GM19463 (cell line): ENCODE results near the gene BANF2.
"Not testable (repeated sequence)": the region's sequence is repeated elsewhere in the genome, so short reads cannot be mapped to it uniquely, and the experiment has no call there.

ENCODE experiments used
- ATAC-seq: cut with Tn5 transposase; IDR thresholded peaks from one replicate; pipeline ENCODE4 v1.9.1; 2021; ENCODE audit warnings: mild to moderate bottlenecking, moderate library complexity; ENCODE audit not compliant: unreplicated experiment

BANF2 gene

GRCh38 chr20:17699931-17700351 is at the start of gene BANF2:
BANF2 (plus strand) TSS chr20:17699966; CDS start chr20:17725026, 25,060 bp downstream.
- ATAC-seq, result no peak

GRCh38 chr20:17650301-17651128 is 49.3 kb upstream of the BANF2 start:
- ATAC-seq, result no peak

GRCh38 chr20:17651129-17651759 is 48.5 kb upstream of the BANF2 start:
- ATAC-seq, result no peak

GRCh38 chr20:17651760-17652388 is 47.9 kb upstream of the BANF2 start:
- ATAC-seq, result no peak

GRCh38 chr20:17652411-17652810 is 47.4 kb upstream of the BANF2 start:
- no peak for ATAC-seq

GRCh38 chr20:17653835-17654648 is 45.7 kb upstream of the BANF2 start:
- no peak for ATAC-seq

GRCh38 chr20:17654649-17655285 is 45.0 kb upstream of the BANF2 start:
- ATAC-seq, result no peak

GRCh38 chr20:17655286-17655651 is 44.5 kb upstream of the BANF2 start:
- no peak for ATAC-seq

GRCh38 chr20:17655865-17656479 is 43.8 kb upstream of the BANF2 start:
- ATAC-seq, result no peak

- ATAC-seq, result no peak
These were observed 42.5 kb upstream of the BANF2 start for GRCh38 chr20:17657079-17657825.

- no peak for ATAC-seq
These were observed 41.7 kb upstream of the BANF2 start for GRCh38 chr20:17657898-17658647.

- no peak for ATAC-seq
These were observed 41.1 kb upstream of the BANF2 start for GRCh38 chr20:17658648-17658993.

- ATAC-seq, result not testable (repeated sequence)
These were observed 40.4 kb upstream of the BANF2 start for GRCh38 chr20:17659344-17659743.

- no peak for ATAC-seq
These were observed 40.0 kb upstream of the BANF2 start for GRCh38 chr20:17659801-17660200.

GRCh38 chr20:17660667-17661066 is 39.1 kb upstream of the BANF2 start:
- ATAC-seq, result no peak

GRCh38 chr20:17661121-17661744 is 38.5 kb upstream of the BANF2 start:
- ATAC-seq, result no peak

- no peak for ATAC-seq
These were observed 37.3 kb upstream of the BANF2 start for GRCh38 chr20:17662333-17663039.

GRCh38 chr20:17663040-17663399 is 36.7 kb upstream of the BANF2 start:
- ATAC-seq, result no peak
